ENCODE data around the gene STARD4.

Gene STARD4

DNA sequence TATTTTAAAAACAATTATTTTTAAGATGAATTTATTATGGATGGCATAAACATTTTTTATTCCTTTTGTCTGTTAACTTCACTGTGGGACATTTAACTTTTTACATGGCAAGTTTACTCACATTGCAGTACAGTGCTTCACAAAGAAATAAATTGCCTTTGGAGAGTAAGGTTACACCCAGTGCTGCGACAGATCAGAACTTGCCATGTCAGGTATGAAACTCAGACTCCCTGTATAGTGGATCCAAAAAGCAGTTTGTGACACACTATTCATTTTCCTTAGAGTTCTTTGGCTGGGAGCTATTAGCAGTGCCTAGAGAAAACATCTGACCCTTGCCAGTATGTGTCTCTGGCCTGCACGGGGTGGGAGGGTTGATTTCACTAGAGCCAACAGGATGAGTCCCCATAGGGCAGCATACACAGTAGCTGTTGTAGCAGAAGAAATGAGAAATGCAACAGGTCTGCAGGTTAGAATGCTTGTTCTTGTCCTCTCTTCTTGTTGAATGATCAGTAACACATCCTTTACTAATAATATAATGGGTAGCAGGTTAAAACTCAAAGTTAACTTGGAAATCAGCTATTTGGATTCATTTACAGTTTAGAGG lies 42.9 kb downstream of the STARD4 start:
- FAIRE-seq = no peak

DNA sequence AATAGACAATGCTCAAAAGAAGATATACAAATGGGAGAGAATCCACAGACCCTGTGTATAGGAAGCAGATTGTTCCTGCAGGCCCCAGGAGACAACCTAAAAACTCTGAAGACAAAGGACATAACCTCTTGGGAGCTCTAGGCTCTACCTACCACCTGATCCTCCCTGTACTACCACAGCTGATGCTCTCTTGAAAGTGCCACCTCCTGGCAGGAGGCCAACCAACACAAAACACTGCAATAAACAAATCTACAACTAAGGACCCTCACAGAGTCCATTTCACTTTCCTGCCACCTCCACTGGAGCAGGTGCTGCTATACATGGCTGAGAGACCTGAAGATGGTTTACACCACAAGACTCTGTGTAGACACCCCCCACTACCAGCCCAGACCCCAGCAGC lies 49.0 kb downstream of the STARD4 start:
- FAIRE-seq = no peak

DNA sequence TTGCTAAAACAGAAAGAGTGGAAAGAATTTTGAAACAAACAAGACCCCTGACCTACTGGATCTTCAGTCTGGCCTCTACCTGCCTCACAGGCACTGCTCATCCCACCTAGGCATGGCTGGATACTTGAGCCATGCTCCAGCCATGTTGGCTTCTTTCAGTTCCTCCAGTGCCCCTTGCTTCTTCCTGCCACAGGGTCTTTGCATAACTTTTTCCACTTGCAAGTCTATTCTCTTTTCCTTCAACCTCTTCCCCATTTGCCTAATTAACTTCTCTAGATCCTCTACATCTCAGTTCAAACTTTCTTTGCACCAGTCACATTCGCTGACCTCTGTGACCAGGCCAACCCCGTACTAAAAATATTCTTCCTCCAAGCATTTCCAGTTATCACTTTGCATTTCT lies 50.4 kb downstream of the STARD4 start:
- no peak for FAIRE-seq

DNA sequence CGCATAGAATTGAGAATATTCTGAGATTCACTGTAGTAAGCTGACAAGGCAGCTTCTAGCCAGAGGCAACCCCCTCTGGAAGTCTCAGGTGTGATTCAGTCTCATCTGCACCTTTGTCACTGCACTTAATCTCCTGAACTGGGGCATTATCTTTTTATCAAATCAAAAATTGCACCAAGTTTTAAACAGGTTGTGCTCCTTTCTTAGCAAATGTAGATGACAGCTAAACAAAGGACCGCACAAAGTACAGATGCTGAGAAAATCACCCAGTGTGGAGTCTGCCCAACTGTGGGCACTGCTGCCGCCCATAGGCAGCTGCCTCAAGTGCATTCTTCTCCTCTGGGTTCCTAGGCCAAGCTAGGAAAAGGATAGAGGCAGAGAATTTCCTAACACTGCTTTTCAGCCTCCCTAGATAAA lies 51.1 kb downstream of the STARD4 start:
- no peak for FAIRE-seq

DNA sequence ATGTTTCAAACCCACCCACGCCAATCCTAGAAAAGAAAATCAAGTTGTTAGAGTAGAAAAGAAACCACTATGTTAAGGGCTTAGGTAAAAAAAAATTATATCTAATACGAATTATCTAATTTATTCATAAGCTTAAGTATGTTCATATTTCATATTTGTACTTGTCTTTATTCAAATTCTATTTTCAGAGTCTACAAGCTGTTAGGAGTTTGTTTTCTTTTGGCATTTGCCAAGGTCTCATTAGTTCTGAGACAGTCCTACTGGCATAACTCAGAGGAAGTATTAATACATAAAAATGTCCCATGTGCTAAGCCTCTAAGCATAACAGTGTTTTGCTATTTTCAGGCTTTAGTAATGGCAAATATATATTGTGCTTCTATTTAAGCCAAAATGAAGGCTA lies 57.6 kb downstream of the STARD4 start:
- FAIRE-seq = no peak

DNA sequence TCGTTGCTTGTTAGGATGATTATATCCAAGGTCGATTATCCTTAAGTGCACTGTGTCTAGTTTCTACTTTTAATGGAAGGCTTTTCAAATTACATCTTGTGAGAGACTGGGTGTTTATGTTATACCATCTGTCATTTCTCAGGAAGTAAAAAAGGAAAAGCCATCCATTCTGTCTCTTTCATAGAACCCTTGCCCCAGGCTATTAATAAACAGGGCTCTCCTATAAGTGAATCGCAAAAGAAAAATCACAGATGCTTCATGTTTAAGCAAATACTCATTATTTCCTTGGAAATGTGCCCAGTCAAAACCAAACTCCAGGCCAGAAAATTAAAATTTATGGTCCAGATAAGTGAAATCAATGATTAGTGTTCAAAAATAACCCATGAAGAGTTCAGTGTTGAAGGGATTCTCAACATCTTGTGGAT lies 58.1 kb downstream of the STARD4 start:
- no peak for FAIRE-seq

DNA sequence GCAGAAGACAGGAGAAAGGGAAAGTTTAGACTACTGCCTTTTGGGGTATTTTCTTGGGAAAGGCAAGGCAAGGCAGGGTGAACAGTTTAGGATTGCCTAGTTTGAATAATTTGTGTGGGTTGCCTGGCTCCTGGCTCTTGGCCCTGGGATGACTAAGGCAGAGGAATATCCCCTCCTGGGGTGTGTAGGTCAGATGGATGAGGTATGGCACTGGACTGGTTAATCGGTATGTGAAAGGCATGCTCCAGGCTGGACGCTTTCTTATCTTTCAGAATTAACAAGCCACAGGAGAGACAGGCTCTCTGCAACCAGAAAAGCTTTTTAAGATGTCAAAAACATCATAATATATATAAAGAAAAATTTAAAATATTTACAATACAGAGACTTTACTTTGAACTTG lies 58.6 kb downstream of the STARD4 start:
- no peak for FAIRE-seq

DNA sequence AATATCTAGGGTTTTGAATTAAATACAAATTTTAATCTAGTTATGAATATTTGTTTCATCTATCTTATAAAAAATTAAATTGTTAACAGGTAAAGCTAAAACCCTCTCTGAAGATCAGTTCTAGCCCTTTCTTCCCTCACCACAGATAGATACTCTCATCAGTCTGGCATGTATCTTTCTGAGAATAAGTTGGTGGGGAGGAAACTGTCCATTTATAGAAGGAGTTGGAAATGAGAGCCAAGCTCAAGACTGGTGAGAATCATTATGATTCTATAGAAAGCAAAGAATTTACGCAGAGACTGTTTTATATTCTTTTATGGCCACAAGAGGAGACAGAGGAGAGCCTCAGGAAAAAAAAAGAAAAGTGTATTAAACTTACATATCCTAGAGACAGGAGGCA lies 59.0 kb downstream of the STARD4 start:
- no peak for FAIRE-seq

DNA sequence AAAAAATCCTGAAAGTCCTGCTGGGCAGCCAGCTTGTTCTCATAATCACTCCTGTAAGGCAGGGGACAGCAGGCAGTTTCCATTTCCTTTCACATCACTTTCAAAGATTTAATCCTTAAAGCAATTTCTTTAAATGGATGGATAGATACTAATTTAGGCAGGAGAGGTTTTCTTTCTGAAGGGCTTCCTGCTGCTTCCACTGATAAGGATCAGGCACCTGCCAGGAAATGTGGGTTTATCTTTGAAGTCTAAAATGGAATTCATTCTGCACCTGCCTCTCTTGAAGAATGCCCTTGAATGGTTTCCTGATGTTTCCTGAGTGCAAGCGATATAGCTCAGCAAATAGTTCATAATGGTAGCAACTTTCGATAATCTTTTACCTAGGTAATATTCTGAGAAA lies 64.5 kb downstream of the STARD4 start:
- no peak for FAIRE-seq

DNA sequence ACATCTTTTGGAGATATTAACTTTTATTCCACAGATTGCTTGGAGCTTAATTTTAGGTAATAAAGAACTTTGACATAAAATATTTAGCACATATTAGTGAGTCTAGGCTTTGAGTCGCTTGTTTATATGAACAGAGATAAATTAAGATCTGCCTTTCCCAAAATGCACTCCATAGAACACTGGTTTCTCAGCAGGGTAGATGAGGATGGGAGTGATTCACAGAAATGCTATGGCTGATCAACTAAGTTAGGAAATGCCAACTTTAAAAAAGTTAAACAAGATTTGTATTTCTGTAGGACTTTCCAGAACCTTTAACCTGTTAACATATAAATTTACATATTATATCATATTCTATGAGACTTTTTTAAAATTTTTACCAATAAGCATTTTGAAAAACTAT lies 65.2 kb downstream of the STARD4 start:
- no peak for FAIRE-seq

Measured in A204.1 (cell line).